CD4-positive, alpha-beta T cell treated with Interleukin-10 for 1 hour (primary cell): ENCODE measurements around the gene RNF182.
"Not testable (repeated sequence)": the region's sequence is repeated elsewhere in the genome, so short reads cannot be mapped to it uniquely, and the experiment has no call there.

ENCODE experiments used
- DNase-seq: peaks from one replicate; pipeline ENCODE4 v3.0.0-alpha.2; 2020

The RNF182 gene

GRCh38 chr6:13924949-13925881 is at the start of gene RNF182:
Gene RNF182, plus strand, starts transcription at chr6:13924952. Its CDS starts 52,168 bp downstream, at chr6:13977120.
- peak; percentile 3 for DNase-seq

GRCh38 chr6:13877051-13877450 is 47.7 kb upstream of the RNF182 start:
- no peak for DNase-seq

- not testable (repeated sequence) for DNase-seq
Measured at GRCh38 chr6:13880061-13880663, 44.6 kb upstream of the RNF182 start.

GRCh38 chr6:13881621-13882165 is 43.1 kb upstream of the RNF182 start:
- no peak for DNase-seq

GRCh38 chr6:13883966-13884365 is 40.8 kb upstream of the RNF182 start:
- no peak for DNase-seq

GRCh38 chr6:13884397-13884796 is 40.4 kb upstream of the RNF182 start:
- no peak for DNase-seq

GRCh38 chr6:13885601-13886000 is 39.2 kb upstream of the RNF182 start:
- DNase-seq = no peak

GRCh38 chr6:13886949-13887348 is 37.8 kb upstream of the RNF182 start:
- DNase-seq = no peak

- no peak for DNase-seq
Measured at GRCh38 chr6:13892017-13892645, 32.6 kb upstream of the RNF182 start.

GRCh38 chr6:13902922-13903321 is 21.8 kb upstream of the RNF182 start:
- DNase-seq = no peak

GRCh38 chr6:13903364-13903763 is 21.4 kb upstream of the RNF182 start:
- DNase-seq = no peak

- no peak for DNase-seq
Measured at GRCh38 chr6:13907001-13907350, 17.8 kb upstream of the RNF182 start.

GRCh38 chr6:13907614-13908215 is 17.0 kb upstream of the RNF182 start:
- DNase-seq = no peak

GRCh38 chr6:13908955-13909381 is 15.8 kb upstream of the RNF182 start:
- peak; percentile 71 for DNase-seq

- DNase-seq = no peak
Measured at GRCh38 chr6:13910443-13910842, 14.3 kb upstream of the RNF182 start.

GRCh38 chr6:13911337-13911736 is 13.4 kb upstream of the RNF182 start:
- no peak for DNase-seq

- DNase-seq = no peak
Measured at GRCh38 chr6:13913226-13914001, 11.3 kb upstream of the RNF182 start.

GRCh38 chr6:13914351-13914750 is 10.4 kb upstream of the RNF182 start:
- no peak for DNase-seq

- DNase-seq = no peak
Measured at GRCh38 chr6:13915561-13916229, 9.1 kb upstream of the RNF182 start.

GRCh38 chr6:13916230-13916944 is 8.4 kb upstream of the RNF182 start:
- no peak for DNase-seq

GRCh38 chr6:13917141-13917540 is 7.6 kb upstream of the RNF182 start:
- DNase-seq = no peak
